Lower leg skin (tissue), 3 donors: ENCODE measurements around the gene FBXO47.

Source experiments
- CTCF ChIP-seq, 3 donors: fragments of 450-650 bp; IDR thresholded peaks; one replicate each; pipeline ENCODE4 v1.5.1; 2016; ENCODE audit warnings: antibody characterized with exemption in 3 of 3, mild to moderate bottlenecking in 3 of 3, moderate library complexity in 2 of 3
- POLR2A ChIP-seq, 2 donors: fragments of 450-650 bp; IDR thresholded peaks; one replicate each; pipeline ENCODE4 v1.6.1; 2016 to 2017; ENCODE audit warnings: antibody characterized with exemption in 2 of 2, mild to moderate bottlenecking in 1 of 2, moderate library complexity in 1 of 2

- TF ChIP-seq CTCF (IDR thresholded peaks at IDR 0.05) (no peak), POLR2A (IDR thresholded peaks at IDR 0.05) (no peak)
Measured at GRCh38 chr17:38911081-38911730, 56.0 kb downstream of the FBXO47 start.
